D721Med (cell line): Measurements from ENCODE around the gene VANGL2.

Source experiments
- DNase-seq: peaks from one replicate; pipeline ENCODE4 v3.0.0; 2011; ENCODE audit warnings: low spot score; ENCODE audit not compliant: insufficient read length
- FAIRE-seq: peaks from 2 replicates; lab custom pipeline; 2011; peaks lifted over from hg19 to GRCh38; lab: Jason Lieb, UNC
- TF ChIP-seq, protein P1 (sequence below): IDR thresholded peaks from 2 replicates; pipeline ENCODE4 v1.5.1; 2012; ENCODE audit warnings: mild to moderate bottlenecking, control low read depth; ENCODE audit not compliant: insufficient read depth; ENCODE audit errors: missing control alignments

The VANGL2 gene

DNA sequence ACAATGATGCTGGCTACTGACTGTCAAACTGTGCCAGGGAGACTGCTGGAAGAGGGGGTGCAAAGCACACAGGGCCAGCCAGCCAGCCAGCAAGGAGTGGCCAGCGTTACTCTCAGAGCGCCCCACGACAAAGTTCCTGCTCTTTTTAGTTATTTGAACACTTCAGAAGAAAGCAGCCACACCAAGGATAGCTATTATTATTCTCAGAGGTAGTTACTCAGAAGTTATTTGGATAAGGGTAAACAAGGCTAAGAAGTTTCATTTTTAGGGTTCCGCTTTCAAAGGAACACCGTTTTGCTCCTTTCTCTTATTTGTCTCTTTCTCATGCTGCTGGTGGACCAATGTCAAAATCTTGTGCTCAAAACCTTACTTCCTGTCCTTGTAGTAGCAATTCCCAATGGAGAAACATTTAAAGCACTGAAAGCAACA, 59.9 kb downstream of the VANGL2 start:
- TF ChIP-seq, protein P1, sequence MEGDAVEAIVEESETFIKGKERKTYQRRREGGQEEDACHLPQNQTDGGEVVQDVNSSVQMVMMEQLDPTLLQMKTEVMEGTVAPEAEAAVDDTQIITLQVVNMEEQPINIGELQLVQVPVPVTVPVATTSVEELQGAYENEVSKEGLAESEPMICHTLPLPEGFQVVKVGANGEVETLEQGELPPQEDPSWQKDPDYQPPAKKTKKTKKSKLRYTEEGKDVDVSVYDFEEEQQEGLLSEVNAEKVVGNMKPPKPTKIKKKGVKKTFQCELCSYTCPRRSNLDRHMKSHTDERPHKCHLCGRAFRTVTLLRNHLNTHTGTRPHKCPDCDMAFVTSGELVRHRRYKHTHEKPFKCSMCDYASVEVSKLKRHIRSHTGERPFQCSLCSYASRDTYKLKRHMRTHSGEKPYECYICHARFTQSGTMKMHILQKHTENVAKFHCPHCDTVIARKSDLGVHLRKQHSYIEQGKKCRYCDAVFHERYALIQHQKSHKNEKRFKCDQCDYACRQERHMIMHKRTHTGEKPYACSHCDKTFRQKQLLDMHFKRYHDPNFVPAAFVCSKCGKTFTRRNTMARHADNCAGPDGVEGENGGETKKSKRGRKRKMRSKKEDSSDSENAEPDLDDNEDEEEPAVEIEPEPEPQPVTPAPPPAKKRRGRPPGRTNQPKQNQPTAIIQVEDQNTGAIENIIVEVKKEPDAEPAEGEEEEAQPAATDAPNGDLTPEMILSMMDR, result no peak
- no peak for FAIRE-seq
- DNase-seq, result no peak

DNA sequence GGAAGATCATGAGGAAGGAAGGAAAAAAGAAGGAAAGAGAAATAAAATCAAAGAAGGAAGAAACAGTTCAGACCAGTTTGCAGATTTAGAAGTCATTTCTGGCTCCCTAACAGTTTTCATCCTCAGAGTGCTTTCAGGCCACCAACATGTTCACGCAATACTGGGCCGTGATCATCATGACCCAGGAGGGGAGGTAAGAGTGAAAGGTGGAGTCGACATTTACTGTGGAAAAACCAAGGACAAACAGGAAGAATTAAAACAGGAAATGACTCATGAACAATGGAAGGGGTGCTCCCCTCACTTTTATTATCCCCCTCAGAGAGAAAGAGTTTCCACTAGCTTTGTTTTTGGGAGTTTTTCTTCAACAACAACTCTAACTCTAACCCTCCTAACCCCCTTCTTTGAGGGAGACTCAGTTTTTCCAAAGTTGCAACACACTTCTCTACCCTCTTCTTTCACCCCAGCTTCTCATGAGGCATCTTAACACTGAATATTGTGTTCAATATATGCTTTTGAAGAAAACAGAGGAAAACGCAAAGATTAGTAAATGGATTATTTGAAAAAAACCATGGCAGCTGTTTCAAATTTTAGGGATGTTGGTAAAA, 60.4 kb downstream of the VANGL2 start:
- TF ChIP-seq, protein P1, result no peak
- FAIRE-seq, result no peak

DNA sequence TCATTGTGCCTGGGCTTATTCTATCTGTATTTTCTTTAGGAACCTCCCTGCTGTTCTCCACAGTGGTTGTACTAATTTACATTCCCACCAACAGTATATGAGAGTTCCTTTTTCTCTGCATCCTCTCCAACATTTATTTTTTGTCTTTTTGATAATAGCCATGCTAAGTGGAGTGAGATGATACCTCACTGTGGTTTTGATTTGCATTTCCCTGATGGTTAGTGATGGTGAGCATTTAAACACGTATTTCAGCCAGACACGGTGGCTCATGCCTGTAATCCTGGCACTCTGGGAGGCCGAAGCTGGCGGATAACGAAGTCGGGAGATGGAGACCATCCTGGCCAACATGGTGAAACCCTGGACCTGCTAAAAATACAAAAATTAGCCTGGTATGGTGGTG, 64.8 kb downstream of the VANGL2 start:
- FAIRE-seq (no peak), DNase-seq (no peak)
- TF ChIP-seq, protein P1, result no peak

More for the DNA sequence above, 60.4 kb downstream of the VANGL2 start:
- DNase-seq, result no peak

DNA sequence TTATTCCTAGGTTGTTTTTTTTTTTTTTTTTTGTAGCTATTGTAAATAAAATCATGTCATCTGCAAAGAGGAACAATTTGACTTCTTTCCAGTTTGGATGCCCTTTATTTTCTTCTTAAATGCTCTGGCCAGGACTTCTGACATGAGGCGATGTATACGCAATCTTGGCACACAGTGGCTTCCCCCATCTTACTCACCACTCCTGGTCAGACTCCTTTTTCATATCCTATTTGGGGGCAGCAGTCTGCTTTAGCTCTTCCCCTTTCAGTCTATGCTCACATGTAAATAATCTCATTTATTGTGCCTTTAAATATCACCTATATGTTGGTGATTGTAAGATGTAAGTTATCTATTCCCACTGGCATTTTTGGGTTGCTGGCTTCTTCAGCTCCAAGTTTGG, 66.6 kb downstream of the VANGL2 start:
- FAIRE-seq, result no peak
- TF ChIP-seq, protein P1, result no peak
- DNase-seq, result no peak

GRCh38 chr1:160467576-160467975, 67.2 kb downstream of the VANGL2 start:
- TF ChIP-seq, protein P1, result no peak
- DNase-seq (no peak), FAIRE-seq (no peak)

DNA sequence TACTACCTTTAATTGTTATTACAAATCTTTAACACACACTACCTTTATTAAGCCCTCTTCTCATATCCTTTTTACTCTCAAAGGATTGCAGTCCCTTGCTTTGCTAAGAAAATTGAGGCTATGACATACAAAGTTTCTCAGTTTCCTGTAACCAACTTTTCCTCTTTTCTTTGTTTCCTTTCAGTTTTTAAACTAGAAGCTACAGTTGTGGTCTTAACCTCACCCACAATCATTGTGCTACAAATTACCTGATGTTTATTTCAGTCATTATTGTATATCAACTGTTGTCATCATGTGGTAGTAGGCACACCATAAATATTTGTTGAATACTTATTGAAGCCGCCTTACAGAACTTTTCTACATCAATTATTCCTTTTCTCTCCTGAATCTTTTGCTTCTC, 70.9 kb downstream of the VANGL2 start:
- no peak for DNase-seq
- TF ChIP-seq, protein P1, result no peak
- no peak for FAIRE-seq

DNA sequence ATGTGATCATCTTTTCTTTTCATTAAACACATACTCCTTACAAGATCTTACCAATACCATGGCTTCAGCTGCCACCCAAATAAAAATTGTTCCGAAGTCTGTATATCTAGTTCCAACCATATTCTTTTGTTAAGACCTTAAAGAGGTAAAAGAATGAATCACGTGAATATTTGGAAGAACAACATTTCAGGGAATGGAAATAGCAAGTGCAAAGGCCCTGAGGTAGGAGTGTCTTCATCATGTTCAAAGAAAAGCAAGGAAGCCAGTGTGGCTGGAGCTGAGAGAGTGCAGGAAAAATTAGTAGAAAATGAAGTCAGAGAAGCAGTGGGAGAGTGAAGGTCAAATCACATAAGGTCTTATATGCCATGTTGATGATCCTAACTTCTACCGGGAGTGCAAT, 71.7 kb downstream of the VANGL2 start:
- FAIRE-seq (no peak), DNase-seq (no peak)

More for the DNA sequence above, 71.7 kb downstream of the VANGL2 start:
- TF ChIP-seq, protein P1, result no peak
